Measurements from ENCODE around the gene AOPEP. TPM values are rescaled to one million over a fixed set of nuclear protein-coding genes. Genes with fewer than 3 reads are reported as not detected.

Gene AOPEP
- total RNA-seq, 6 donors from 2014 or later = 55.4 to 410 (median 111) TPM

- H3K27ac ChIP-seq = peak overlapping the region; percentile 25 to 79 (median 65)
- DNase-seq = no peak
- H3K4me1 ChIP-seq = peaks cover 30 to 57% (median 48%) of the 10 kb centered on the region in 4 donors
- peak in 1 of 2 donors; percentile 16 for ATAC-seq (ENCODE audit: low FRiP score in 2 of 2)
- WGBS, 2 donors = 67 to 80% methylated on average over 9 to 10 of the region's 10 CpGs
- H3K36me3 ChIP-seq = no peaks in the 10 kb centered on the region
- no peak overlapping the region for H3K4me3 ChIP-seq
- TF ChIP-seq, protein P1, sequence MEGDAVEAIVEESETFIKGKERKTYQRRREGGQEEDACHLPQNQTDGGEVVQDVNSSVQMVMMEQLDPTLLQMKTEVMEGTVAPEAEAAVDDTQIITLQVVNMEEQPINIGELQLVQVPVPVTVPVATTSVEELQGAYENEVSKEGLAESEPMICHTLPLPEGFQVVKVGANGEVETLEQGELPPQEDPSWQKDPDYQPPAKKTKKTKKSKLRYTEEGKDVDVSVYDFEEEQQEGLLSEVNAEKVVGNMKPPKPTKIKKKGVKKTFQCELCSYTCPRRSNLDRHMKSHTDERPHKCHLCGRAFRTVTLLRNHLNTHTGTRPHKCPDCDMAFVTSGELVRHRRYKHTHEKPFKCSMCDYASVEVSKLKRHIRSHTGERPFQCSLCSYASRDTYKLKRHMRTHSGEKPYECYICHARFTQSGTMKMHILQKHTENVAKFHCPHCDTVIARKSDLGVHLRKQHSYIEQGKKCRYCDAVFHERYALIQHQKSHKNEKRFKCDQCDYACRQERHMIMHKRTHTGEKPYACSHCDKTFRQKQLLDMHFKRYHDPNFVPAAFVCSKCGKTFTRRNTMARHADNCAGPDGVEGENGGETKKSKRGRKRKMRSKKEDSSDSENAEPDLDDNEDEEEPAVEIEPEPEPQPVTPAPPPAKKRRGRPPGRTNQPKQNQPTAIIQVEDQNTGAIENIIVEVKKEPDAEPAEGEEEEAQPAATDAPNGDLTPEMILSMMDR (IDR thresholded peaks at IDR 0.05) = no peak
- no peak for TF ChIP-seq POLR2A (IDR thresholded peaks at IDR 0.05)
- no peak for TF ChIP-seq EP300 (IDR thresholded peaks at IDR 0.05)
- no peak for TF ChIP-seq POLR2AphosphoS5 (IDR thresholded peaks at IDR 0.05)
- H3K27me3 ChIP-seq = no peaks in the 10 kb centered on the region
- no peaks in the 10 kb centered on the region for H3K9me3 ChIP-seq
Observed at GRCh38 chr9:94925751-94926430, 199.4 kb downstream of the AOPEP start.

GRCh38 chr9:94926431-94926800, 199.9 kb downstream of the AOPEP start:
- Histone ChIP-seq H3K36me3 (no peaks in the 10 kb centered on the region), H3K27me3 (no peaks in the 10 kb centered on the region), H3K9me3 (no peaks in the 10 kb centered on the region), H3K4me1 (peaks cover 26 to 52% (median 46%) of the 10 kb centered on the region in 4 donors), H3K4me3 (no peak overlapping the region), H3K27ac (peak overlapping the region; percentile 25 to 79 (median 65))
- WGBS, 2 donors = 63 to 90% methylated on average over 2 to 6 of the region's 7 CpGs
- DNase-seq (peak in 1 of 2 donors; percentile 65), ATAC-seq (ENCODE audit: low FRiP score in 2 of 2) (peak in 1 of 2 donors; percentile 41)
- TF ChIP-seq EP300 (IDR thresholded peaks at IDR 0.05) = no peak
- TF ChIP-seq, protein P1 (IDR thresholded peaks at IDR 0.05) = no peak
- TF ChIP-seq POLR2A (IDR thresholded peaks at IDR 0.05) = no peak
- no peak for TF ChIP-seq POLR2AphosphoS5 (IDR thresholded peaks at IDR 0.05)

- TF ChIP-seq POLR2AphosphoS5 (IDR thresholded peaks at IDR 0.05) = no peak
- no peak for TF ChIP-seq POLR2A (IDR thresholded peaks at IDR 0.05)
- no peak for TF ChIP-seq EP300 (IDR thresholded peaks at IDR 0.05)
- TF ChIP-seq, protein P1 (IDR thresholded peaks at IDR 0.05) = no peak
- Histone ChIP-seq H3K27me3 (no peaks in the 10 kb centered on the region), H3K4me3 (no peak overlapping the region), H3K36me3 (no peaks in the 10 kb centered on the region), H3K4me1 (peaks cover 21 to 44% (median 39%) of the 10 kb centered on the region in 4 donors), H3K9me3 (no peaks in the 10 kb centered on the region), H3K27ac (peak overlapping the region in 3 of 4 donors; percentile 61 to 79 (median 69))
- no peak for DNase-seq
- WGBS, 2 donors = 86 to 90% methylated on average over 12 of the region's 12 CpGs
- ATAC-seq (ENCODE audit: low FRiP score in 2 of 2) = no peak
Observed at GRCh38 chr9:94927048-94927761, 200.7 kb downstream of the AOPEP start.

DNA sequence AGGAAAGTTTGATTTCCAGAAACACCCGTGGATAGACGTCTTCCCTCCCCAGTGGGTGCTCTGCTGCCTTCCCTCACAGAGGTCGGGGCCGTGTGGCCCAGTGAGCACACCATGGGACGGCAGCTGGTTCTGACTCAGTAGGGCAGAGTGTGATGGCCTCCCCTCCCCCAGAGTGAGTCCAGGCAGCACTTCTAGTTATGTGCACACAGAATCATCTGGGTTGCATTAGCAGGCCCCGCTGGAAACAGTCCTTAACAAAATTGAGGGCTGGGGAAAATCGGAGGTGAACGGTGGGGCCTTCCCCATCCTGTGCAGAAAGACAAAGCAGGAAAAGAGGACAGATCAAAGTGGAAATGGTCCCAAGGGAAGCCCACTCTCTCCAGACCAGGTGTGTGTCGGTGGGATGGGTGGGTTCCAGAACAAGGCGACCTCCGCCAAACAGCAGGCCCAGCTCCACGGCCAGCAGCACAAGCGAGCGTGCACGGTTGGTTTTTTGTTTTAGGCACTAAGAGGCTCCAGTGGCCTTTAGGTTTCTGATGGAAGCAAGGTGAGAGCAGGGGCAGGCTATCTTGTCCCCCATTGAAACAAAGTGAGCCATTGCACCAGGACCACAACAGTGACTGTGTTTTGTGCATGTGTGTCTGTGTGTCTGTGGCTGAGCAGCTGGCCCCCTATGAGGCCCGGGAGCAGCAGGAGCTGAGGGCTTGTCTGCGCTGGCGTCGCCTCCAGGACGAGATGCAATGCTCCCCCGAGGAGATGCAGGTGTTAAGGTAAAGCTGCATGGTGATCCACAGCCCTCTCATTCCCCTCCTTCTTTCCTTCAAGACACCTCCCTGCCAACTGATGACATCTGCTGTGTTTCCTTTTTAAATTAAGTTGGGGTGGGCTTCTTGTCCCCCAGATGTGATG, 201.5 kb downstream of the AOPEP start:
- H3K9me3 ChIP-seq = no peaks in the 10 kb centered on the region
- no peaks in the 10 kb centered on the region for H3K36me3 ChIP-seq
- peak overlapping the region in 2 of 4 donors; percentile 39 to 69 for H3K27ac ChIP-seq
- TF ChIP-seq POLR2A (IDR thresholded peaks at IDR 0.05) = no peak
- no peak for TF ChIP-seq POLR2AphosphoS5 (IDR thresholded peaks at IDR 0.05)
- H3K4me1 ChIP-seq = peaks cover 21 to 36% (median 32%) of the 10 kb centered on the region in 4 donors
- ATAC-seq (ENCODE audit: low FRiP score in 2 of 2) (no peak), DNase-seq (peak in 1 of 2 donors; percentile 46)
- no peak overlapping the region for H3K4me3 ChIP-seq
- 87 to 94% methylated on average over 17 to 20 of the region's 21 CpGs for WGBS, 2 donors
- H3K27me3 ChIP-seq = no peaks in the 10 kb centered on the region

Data from upper lobe of left lung (tissue), 6 donors.